NCI-H1694 treated with DMSO at 0.1 percent for 48 hours (cell line): ENCODE data around the gene FHL2.

ENCODE experiments used
- DNase-seq: peaks from one replicate; lab custom pipeline; 2025; lab: John Stamatoyannopoulos, UW

The FHL2 gene

GRCh38 chr2:105378921-105379383, 19.9 kb downstream of the FHL2 start:
- DNase-seq: no peak

GRCh38 chr2:105378276-105378840, 20.5 kb downstream of the FHL2 start:
- no peak for DNase-seq

GRCh38 chr2:105377871-105378270, 21.0 kb downstream of the FHL2 start:
- DNase-seq: no peak

- DNase-seq: no peak
Observed at GRCh38 chr2:105376789-105377240, 22.0 kb downstream of the FHL2 start.

- DNase-seq: no peak
Observed at GRCh38 chr2:105376010-105376409, 22.8 kb downstream of the FHL2 start.

GRCh38 chr2:105375001-105375561, 23.8 kb downstream of the FHL2 start:
- DNase-seq: no peak

GRCh38 chr2:105373895-105374401, 24.9 kb downstream of the FHL2 start:
- DNase-seq: no peak

- no peak for DNase-seq
Observed at GRCh38 chr2:105373344-105373781, 25.5 kb downstream of the FHL2 start.

- DNase-seq: no peak
Observed at GRCh38 chr2:105371810-105372209, 27.0 kb downstream of the FHL2 start.

GRCh38 chr2:105371156-105371555, 27.7 kb downstream of the FHL2 start:
- no peak for DNase-seq

GRCh38 chr2:105369777-105370690, 28.8 kb downstream of the FHL2 start:
- peak; percentile 88 for DNase-seq

GRCh38 chr2:105368759-105369408, 30.0 kb downstream of the FHL2 start:
- no peak for DNase-seq

- no peak for DNase-seq
Observed at GRCh38 chr2:105365206-105365605, 33.6 kb downstream of the FHL2 start.

- DNase-seq: no peak
Observed at GRCh38 chr2:105364436-105365139, 34.3 kb downstream of the FHL2 start.

- no peak for DNase-seq
Observed at GRCh38 chr2:105362862-105363591, 35.8 kb downstream of the FHL2 start.

- no peak for DNase-seq
Observed at GRCh38 chr2:105361102-105361889, 37.6 kb downstream of the FHL2 start.

- no peak for DNase-seq
Observed at GRCh38 chr2:105358593-105358992, 40.3 kb downstream of the FHL2 start.

- DNase-seq: no peak
Observed at GRCh38 chr2:105357122-105357521, 41.7 kb downstream of the FHL2 start.

GRCh38 chr2:105344704-105345345, 54.0 kb downstream of the FHL2 start:
- peak; percentile 20 for DNase-seq
